Liver (tissue), 9 donors: ENCODE results near the gene BCKDHB. TPM values are rescaled to one million over a fixed set of nuclear protein-coding genes. Genes with fewer than 3 reads are reported as not detected.

ENCODE experiments used
- DNase-seq: peaks from one replicate; pipeline ENCODE4 v3.0.0-alpha.2; 2017; ENCODE audit warnings: low spot score
- H3K27ac ChIP-seq, 2 donors: one replicate each; pipeline ENCODE4 v1.7.0; 2013; ENCODE audit warnings: inconsistent platforms in 2 of 2, low read length in 2 of 2, control low read depth in 1 of 2, low read depth in 1 of 2, mild to moderate bottlenecking in 1 of 2
- H3K27me3 ChIP-seq, 4 donors: one replicate each; pipeline versions ENCODE4 v1.6.1 to v1.7.0; 2013; ENCODE audit warnings: low read length in 3 of 4, inconsistent platforms in 1 of 4, mild to moderate bottlenecking in 1 of 4, moderate library complexity in 1 of 4; ENCODE audit not compliant: control insufficient read depth in 4 of 4, insufficient read depth in 4 of 4
- H3K36me3 ChIP-seq, 4 donors: one replicate each; pipeline versions ENCODE4 v1.6.1 to v1.7.0; 2013; ENCODE audit warnings: low read length in 3 of 4, mild to moderate bottlenecking in 3 of 4, low read depth in 1 of 4, moderate library complexity in 1 of 4; ENCODE audit not compliant: control insufficient read depth in 4 of 4, insufficient read depth in 3 of 4
- H3K4me1 ChIP-seq, 4 donors: one replicate each; pipeline versions ENCODE4 v1.6.1 to v1.7.0; 2013; ENCODE audit warnings: low read length in 3 of 4, mild to moderate bottlenecking in 3 of 4, moderate library complexity in 1 of 4; ENCODE audit not compliant: control insufficient read depth in 4 of 4, insufficient read depth in 4 of 4
- H3K4me3 ChIP-seq, 3 donors: one replicate each; pipeline versions ENCODE4 v1.6.1 to v1.7.0; 2013; ENCODE audit warnings: low read length in 3 of 3, control low read depth in 1 of 3, low read depth in 1 of 3, mild to moderate bottlenecking in 1 of 3
- H3K9ac ChIP-seq, 2 donors: one replicate each; pipeline ENCODE4 v1.7.0; 2013; ENCODE audit warnings: low read length in 2 of 2, mild to moderate bottlenecking in 2 of 2, moderate library complexity in 2 of 2, control low read depth in 1 of 2, low read depth in 1 of 2
- H3K9me3 ChIP-seq, 4 donors: one replicate each; pipeline versions ENCODE4 v1.6.1 to v1.7.0; 2013; ENCODE audit warnings: low read length in 3 of 4; ENCODE audit not compliant: control insufficient read depth in 4 of 4
- FOXA2 ChIP-seq: IDR thresholded peaks from 2 replicates; pipeline ENCODE4 v1.6.1; 2016; ENCODE audit warnings: antibody characterized with exemption
- GABPA ChIP-seq, 2 donors: IDR thresholded peaks in 1 of 2; conservative IDR thresholded peaks in 1 of 2; 2 replicates each; pipeline ENCODE4 v1.6.1; 2016; ENCODE audit warnings: antibody characterized with exemption in 2 of 2, mild to moderate bottlenecking in 1 of 2, moderate library complexity in 1 of 2
- HNF4A ChIP-seq, 2 donors: conservative IDR thresholded peaks; 2 replicates each; pipeline ENCODE4 v1.6.1; 2016; ENCODE audit warnings: antibody characterized with exemption in 2 of 2, mild to moderate bottlenecking in 2 of 2
- HNF4G ChIP-seq: IDR thresholded peaks from 2 replicates; pipeline ENCODE4 v1.6.1; 2016; ENCODE audit warnings: antibody characterized with exemption
- JUND ChIP-seq, 2 donors: IDR thresholded peaks; 2 replicates each; pipeline ENCODE4 v1.6.1; 2016; ENCODE audit warnings: antibody characterized with exemption in 2 of 2
- NR2F2 ChIP-seq: IDR thresholded peaks from 2 replicates; pipeline ENCODE4 v1.6.1; 2016; ENCODE audit warnings: antibody characterized with exemption
- RXRA ChIP-seq, 2 donors: IDR thresholded peaks; 2 replicates each; pipeline ENCODE4 v1.6.1; 2017 to 2018; ENCODE audit warnings: antibody characterized with exemption in 2 of 2, mild to moderate bottlenecking in 1 of 2
- SP1 ChIP-seq: IDR thresholded peaks from 2 replicates; pipeline ENCODE4 v1.6.1; 2018; ENCODE audit warnings: antibody characterized with exemption, mild to moderate bottlenecking
- YY1 ChIP-seq: IDR thresholded peaks from 2 replicates; pipeline ENCODE4 v1.6.1; 2016; ENCODE audit warnings: antibody characterized with exemption, mild to moderate bottlenecking
- WGBS: extraction: QIAGEN DNeasy Blood & Tissue Kit; methylation state at CpG from one replicate; pipeline ENCODE4 v1.1.7; 2013; 5-methylcytosine and 5-hydroxymethylcytosine counted together
- polyA plus RNA-seq, 2 donors: library from polyadenylated mRNA; stranded (reverse) in 1 of 2; unstranded in 1 of 2; fragments of 200-250 nt in 1 of 2; fragments of >200 nt in 1 of 2; fragmentation: Nextera tagmentation in 1 of 2; extraction: Ambion mirVana in 1 of 2; gene quantifications; one replicate each; pipeline versions ENCODE4 v1.2.1 to v1.2.3, GENCODE V29; 2013 to 2015
- total RNA-seq, 2 donors: library from RNA; depleted of rRNA; stranded (reverse); fragments of >200 nt; gene quantifications; one replicate each; pipeline ENCODE4 v1.2.3, GENCODE V29; 2014
- TF ChIP-seq, protein P1 (sequence below): IDR thresholded peaks from 2 replicates; pipeline ENCODE4 v1.6.1; 2016; ENCODE audit warnings: antibody characterized with exemption
- TF ChIP-seq, protein P2 (sequence below): IDR thresholded peaks from 2 replicates; pipeline ENCODE4 v1.6.1; 2016; ENCODE audit warnings: antibody characterized with exemption
- TF ChIP-seq, protein P3 (sequence below): IDR thresholded peaks from 2 replicates; pipeline ENCODE4 v1.6.1; 2016; ENCODE audit warnings: antibody characterized with exemption
- TF ChIP-seq, protein P4 (sequence below): IDR thresholded peaks from 2 replicates; pipeline ENCODE4 v1.6.1; 2016; ENCODE audit warnings: antibody characterized with exemption, mild to moderate bottlenecking
- donor health status: healthy.
- donor health status: healthy.
- donor health status: healthy.
- donor health status: healthy.
- donor health status: healthy.

Gene BCKDHB
- total and polyA plus RNA-seq, 4 donors = 13.0 to 74.8 (median 31.6) TPM

DNA sequence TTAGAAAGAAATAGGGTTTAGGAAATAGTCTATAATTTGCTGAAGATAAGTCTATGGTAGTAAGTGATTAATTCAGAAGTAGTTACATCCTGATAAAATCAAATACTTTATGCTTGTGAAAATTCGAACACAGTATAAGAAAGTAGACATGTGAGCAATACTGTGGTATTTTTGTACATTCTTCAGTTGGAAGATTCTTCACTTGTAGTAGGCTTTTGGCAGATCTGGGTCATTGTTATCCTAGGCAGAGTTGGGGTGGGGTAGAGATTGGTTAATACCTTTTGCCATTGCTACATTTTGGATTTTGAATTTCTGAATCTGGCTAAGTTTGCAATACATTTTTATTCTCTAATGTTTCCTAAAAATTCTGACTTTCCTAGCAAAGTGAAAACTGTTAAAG, 197.5 kb downstream of the BCKDHB start:
- Histone ChIP-seq H3K27ac (no peak overlapping the region), H3K36me3 (no peaks in the 10 kb centered on the region), H3K27me3 (no peaks in the 10 kb centered on the region), H3K9me3 (no peaks in the 10 kb centered on the region), H3K4me1 (peaks cover 0 to 1% (median 0%) of the 10 kb centered on the region in 4 donors), H3K9ac (no peak overlapping the region), H3K4me3 (no peak overlapping the region)
- TF ChIP-seq HNF4A (conservative IDR thresholded peaks at IDR 0.05) (no peak), YY1 (no peak), FOXA2 (no peak), HNF4G (no peak), NR2F2 (no peak), RXRA (IDR thresholded peaks at IDR 0.05) (no peak), SP1 (no peak)
- TF ChIP-seq, protein P1, sequence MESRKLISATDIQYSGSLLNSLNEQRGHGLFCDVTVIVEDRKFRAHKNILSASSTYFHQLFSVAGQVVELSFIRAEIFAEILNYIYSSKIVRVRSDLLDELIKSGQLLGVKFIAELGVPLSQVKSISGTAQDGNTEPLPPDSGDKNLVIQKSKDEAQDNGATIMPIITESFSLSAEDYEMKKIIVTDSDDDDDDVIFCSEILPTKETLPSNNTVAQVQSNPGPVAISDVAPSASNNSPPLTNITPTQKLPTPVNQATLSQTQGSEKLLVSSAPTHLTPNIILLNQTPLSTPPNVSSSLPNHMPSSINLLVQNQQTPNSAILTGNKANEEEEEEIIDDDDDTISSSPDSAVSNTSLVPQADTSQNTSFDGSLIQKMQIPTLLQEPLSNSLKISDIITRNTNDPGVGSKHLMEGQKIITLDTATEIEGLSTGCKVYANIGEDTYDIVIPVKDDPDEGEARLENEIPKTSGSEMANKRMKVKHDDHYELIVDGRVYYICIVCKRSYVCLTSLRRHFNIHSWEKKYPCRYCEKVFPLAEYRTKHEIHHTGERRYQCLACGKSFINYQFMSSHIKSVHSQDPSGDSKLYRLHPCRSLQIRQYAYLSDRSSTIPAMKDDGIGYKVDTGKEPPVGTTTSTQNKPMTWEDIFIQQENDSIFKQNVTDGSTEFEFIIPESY = no peak
- TF ChIP-seq, protein P2, sequence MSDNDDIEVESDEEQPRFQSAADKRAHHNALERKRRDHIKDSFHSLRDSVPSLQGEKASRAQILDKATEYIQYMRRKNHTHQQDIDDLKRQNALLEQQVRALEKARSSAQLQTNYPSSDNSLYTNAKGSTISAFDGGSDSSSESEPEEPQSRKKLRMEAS = no peak
- no peak for DNase-seq
- 91% methylated on average over 1 of the region's 1 CpG for WGBS

DNA sequence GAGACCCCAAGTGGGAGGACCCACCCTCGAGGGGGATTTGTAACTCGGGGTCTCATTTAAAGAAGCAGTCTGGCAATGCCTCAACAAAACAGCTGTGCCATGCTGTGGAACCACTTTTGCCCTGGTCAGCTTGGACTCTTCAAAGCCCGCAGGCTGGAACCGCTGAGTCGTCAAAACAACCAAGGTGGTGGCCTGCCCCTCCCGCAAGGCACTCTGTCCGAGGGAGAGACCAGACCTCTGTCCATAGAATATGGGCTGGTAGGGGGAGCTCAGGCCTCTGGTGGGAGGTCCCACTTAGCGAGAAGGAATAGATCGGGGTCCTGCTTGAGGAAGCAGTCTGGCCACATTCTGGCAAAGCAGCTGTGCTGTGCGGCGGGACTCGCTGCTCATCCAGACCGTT, 208.1 kb downstream of the BCKDHB start:
- Histone ChIP-seq H3K27ac (no peak overlapping the region), H3K36me3 (no peaks in the 10 kb centered on the region), H3K9ac (no peak overlapping the region), H3K4me3 (no peak overlapping the region), H3K27me3 (no peaks in the 10 kb centered on the region), H3K4me1 (no peaks in the 10 kb centered on the region), H3K9me3 (no peaks in the 10 kb centered on the region)
- no peak for DNase-seq
- WGBS = 96% methylated on average over 13 of the region's 13 CpGs
- TF ChIP-seq GABPA (IDR thresholded peaks at IDR 0.05 in 1 of 2, conservative IDR thresholded peaks at IDR 0.05 in 1 of 2) = no peak
- no peak for TF ChIP-seq YY1
- TF ChIP-seq, protein P3, sequence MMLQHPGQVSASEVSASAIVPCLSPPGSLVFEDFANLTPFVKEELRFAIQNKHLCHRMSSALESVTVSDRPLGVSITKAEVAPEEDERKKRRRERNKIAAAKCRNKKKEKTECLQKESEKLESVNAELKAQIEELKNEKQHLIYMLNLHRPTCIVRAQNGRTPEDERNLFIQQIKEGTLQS = no peak
- no peak for TF ChIP-seq HNF4G
- no peak for TF ChIP-seq FOXA2
- TF ChIP-seq JUND (IDR thresholded peaks at IDR 0.05) = no peak
- TF ChIP-seq, protein P2 = no peak
- TF ChIP-seq, protein P4, sequence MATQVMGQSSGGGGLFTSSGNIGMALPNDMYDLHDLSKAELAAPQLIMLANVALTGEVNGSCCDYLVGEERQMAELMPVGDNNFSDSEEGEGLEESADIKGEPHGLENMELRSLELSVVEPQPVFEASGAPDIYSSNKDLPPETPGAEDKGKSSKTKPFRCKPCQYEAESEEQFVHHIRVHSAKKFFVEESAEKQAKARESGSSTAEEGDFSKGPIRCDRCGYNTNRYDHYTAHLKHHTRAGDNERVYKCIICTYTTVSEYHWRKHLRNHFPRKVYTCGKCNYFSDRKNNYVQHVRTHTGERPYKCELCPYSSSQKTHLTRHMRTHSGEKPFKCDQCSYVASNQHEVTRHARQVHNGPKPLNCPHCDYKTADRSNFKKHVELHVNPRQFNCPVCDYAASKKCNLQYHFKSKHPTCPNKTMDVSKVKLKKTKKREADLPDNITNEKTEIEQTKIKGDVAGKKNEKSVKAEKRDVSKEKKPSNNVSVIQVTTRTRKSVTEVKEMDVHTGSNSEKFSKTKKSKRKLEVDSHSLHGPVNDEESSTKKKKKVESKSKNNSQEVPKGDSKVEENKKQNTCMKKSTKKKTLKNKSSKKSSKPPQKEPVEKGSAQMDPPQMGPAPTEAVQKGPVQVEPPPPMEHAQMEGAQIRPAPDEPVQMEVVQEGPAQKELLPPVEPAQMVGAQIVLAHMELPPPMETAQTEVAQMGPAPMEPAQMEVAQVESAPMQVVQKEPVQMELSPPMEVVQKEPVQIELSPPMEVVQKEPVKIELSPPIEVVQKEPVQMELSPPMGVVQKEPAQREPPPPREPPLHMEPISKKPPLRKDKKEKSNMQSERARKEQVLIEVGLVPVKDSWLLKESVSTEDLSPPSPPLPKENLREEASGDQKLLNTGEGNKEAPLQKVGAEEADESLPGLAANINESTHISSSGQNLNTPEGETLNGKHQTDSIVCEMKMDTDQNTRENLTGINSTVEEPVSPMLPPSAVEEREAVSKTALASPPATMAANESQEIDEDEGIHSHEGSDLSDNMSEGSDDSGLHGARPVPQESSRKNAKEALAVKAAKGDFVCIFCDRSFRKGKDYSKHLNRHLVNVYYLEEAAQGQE = no peak
- TF ChIP-seq, protein P1 = no peak
- no peak for TF ChIP-seq SP1
